BJ (cell line): ENCODE data around the gene RPGR. TPM values are rescaled to one million over a fixed set of nuclear protein-coding genes. Genes with fewer than 3 reads are reported as not detected.

Experiments used
- CTCF ChIA-PET: fragments of 350-600 bp; formaldehyde crosslinking; extraction: SDS; loops from one replicate; lab custom pipeline; 2021; ENCODE audit warnings: antibody characterized with exemption, inconsistent platforms; lab: Yijun Ruan, JAX
- POLR2A ChIA-PET: fragments of 300-600 bp; sonication (Branson Sonifier 250); formaldehyde crosslinking; extraction: SDS; loops from one replicate; lab custom pipeline; 2021; ENCODE audit warnings: antibody characterized with exemption; lab: Charles Lee
- DNase-seq: peaks from one replicate; pipeline ENCODE4 v3.0.0-alpha.2; 2011; ENCODE audit warnings: low read depth
- H3K27me3 ChIP-seq: 2 replicates; pipeline ENCODE4 v1.6.0; 2011; ENCODE audit warnings: low read length; ENCODE audit not compliant: control insufficient read depth, insufficient read depth
- H3K36me3 ChIP-seq: 2 replicates; pipeline ENCODE4 v1.5.1; 2011; ENCODE audit warnings: low read length; ENCODE audit not compliant: control insufficient read depth, insufficient read depth
- H3K4me3 ChIP-seq: 2 replicates; pipeline ENCODE4 v1.5.1; 2011; ENCODE audit warnings: low read depth, mild to moderate bottlenecking, control low read depth, low read length
- polyA plus RNA-seq: library from polyadenylated mRNA; depleted of rRNA; stranded (reverse); fragments of >200 nt; gene quantifications from 2 replicates; pipeline ENCODE4 v1.2.3, GENCODE V29; 2011
- TF ChIP-seq, protein P1 (sequence below): IDR thresholded peaks from 2 replicates; pipeline ENCODE4 v1.5.1; 2011; ENCODE audit warnings: low read depth, mild to moderate bottlenecking, control low read depth, inconsistent platforms, low read length, moderate library complexity; ENCODE audit not compliant: insufficient read depth

The RPGR gene
- polyA plus RNA-seq, 1 experiment, result 0.93 TPM

- TF ChIP-seq, protein P1, sequence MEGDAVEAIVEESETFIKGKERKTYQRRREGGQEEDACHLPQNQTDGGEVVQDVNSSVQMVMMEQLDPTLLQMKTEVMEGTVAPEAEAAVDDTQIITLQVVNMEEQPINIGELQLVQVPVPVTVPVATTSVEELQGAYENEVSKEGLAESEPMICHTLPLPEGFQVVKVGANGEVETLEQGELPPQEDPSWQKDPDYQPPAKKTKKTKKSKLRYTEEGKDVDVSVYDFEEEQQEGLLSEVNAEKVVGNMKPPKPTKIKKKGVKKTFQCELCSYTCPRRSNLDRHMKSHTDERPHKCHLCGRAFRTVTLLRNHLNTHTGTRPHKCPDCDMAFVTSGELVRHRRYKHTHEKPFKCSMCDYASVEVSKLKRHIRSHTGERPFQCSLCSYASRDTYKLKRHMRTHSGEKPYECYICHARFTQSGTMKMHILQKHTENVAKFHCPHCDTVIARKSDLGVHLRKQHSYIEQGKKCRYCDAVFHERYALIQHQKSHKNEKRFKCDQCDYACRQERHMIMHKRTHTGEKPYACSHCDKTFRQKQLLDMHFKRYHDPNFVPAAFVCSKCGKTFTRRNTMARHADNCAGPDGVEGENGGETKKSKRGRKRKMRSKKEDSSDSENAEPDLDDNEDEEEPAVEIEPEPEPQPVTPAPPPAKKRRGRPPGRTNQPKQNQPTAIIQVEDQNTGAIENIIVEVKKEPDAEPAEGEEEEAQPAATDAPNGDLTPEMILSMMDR, result peak; percentile 39
- Histone ChIP-seq H3K4me3 (no peak overlapping the region), H3K36me3 (no peaks in the 10 kb centered on the region), H3K27me3 (no peaks in the 10 kb centered on the region)
- CTCF ChIA-PET, result interaction anchor here (1.8 to 2.7 kb wide), 3 partner anchors 22 to 67 kb away, joined by 3 to 5 read pairs (median 5); partner anchors contain the start of gene RPGR
- POLR2A ChIA-PET, result no interaction called here
- no peak for DNase-seq
These were observed 67.1 kb downstream of the RPGR start for GRCh38 chrX:38260231-38260630.

GRCh38 chrX:38256019-38256418 lies 71.3 kb downstream of the RPGR start:
- Histone ChIP-seq H3K36me3 (no peaks in the 10 kb centered on the region), H3K27me3 (no peaks in the 10 kb centered on the region), H3K4me3 (no peak overlapping the region)
- ChIA-PET POLR2A (no interaction called here), CTCF (no interaction called here)
- no peak for DNase-seq
- TF ChIP-seq, protein P1, result no peak

GRCh38 chrX:38249965-38250364 lies 77.3 kb downstream of the RPGR start:
- CTCF ChIA-PET, result no interaction called here
- DNase-seq, result no peak
- no peak overlapping the region for H3K4me3 ChIP-seq
- no peaks in the 10 kb centered on the region for H3K27me3 ChIP-seq
- H3K36me3 ChIP-seq, result no peaks in the 10 kb centered on the region
- POLR2A ChIA-PET, result no interaction called here
- TF ChIP-seq, protein P1, result no peak

DNA sequence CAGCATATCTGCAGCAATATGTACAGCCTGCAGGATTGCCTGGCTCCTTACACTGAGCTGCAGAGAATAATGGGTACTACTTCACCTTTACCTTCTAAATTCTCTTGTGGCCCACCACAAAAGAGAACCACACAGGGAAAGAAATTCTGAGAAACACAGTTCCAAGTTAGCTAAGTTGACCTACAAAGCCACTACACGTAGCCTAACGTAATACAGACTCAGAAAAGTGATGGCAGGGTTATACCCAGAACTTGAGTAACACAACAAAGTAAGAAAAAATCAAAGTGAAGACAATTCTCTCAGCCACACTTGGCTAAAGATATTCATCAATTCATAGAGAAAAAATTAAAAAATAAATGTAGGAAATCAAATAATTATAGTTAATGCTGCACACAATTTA lies 80.3 kb downstream of the RPGR start:
- Histone ChIP-seq H3K27me3 (no peaks in the 10 kb centered on the region), H3K36me3 (no peaks in the 10 kb centered on the region), H3K4me3 (no peak overlapping the region)
- POLR2A ChIA-PET, result no interaction called here
- no peak for DNase-seq
- CTCF ChIA-PET, result interaction anchor here (0.6 kb wide), 1 partner anchor 99 kb away, joined by 3 read pairs; no protein-coding TSS in a partner anchor
- TF ChIP-seq, protein P1, result no peak

DNA sequence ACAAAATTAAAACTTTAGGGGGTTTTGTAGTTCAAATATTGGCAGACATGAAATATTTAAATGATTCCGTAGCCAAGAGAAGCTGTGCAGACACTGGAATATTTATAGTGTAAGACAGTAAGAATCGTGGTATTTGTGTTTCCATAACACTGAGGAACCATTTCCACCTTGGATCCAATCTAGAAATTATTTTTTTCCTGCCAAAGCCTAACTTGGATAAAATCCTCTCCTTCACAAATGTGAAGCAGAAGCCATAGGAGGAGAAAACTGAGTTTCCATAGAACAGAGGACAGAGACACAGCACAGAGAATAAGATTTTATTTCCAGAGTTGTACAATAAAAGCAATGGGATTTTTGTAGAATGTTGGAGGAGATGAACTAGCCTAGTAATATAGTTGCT lies 86.8 kb downstream of the RPGR start:
- no peak for DNase-seq
- ChIA-PET CTCF (no interaction called here), POLR2A (no interaction called here)
- no peaks in the 10 kb centered on the region for H3K36me3 ChIP-seq
- no peak overlapping the region for H3K4me3 ChIP-seq
- no peaks in the 10 kb centered on the region for H3K27me3 ChIP-seq
- TF ChIP-seq, protein P1, result no peak
